Activated B cell treated with CpG ODN at 0.5 μM for 24 hours (primary cell): ENCODE data around the gene NFYC. TPM values are rescaled to one million over a fixed set of nuclear protein-coding genes. Genes with fewer than 3 reads are reported as not detected.

Source experiments
- ATAC-seq: fragments of 200-7000 bp; cut with Tn5 transposase; one replicate; pipeline ENCODE4 v1.10.0; 2021; ENCODE audit warnings: low read depth, mild to moderate bottlenecking, moderate library complexity
- CTCF ChIA-PET: fragments of 350-600 bp; sonication (Branson Sonifier 250); formaldehyde crosslinking; loops from one replicate; lab custom pipeline; 2021; ENCODE audit warnings: antibody characterized with exemption; lab: Charles Lee
- POLR2A ChIA-PET: fragments of 350-600 bp; sonication (Branson Sonifier 250); formaldehyde crosslinking; loops from one replicate; lab custom pipeline; 2021; ENCODE audit warnings: antibody characterized with exemption; lab: Charles Lee
- DNase-seq: peaks from one replicate; pipeline ENCODE4 v3.0.0; 2022
- H3K27ac Mint-ChIP-seq: one replicate; pipeline ENCODE4 v1.8.0; 2020; ENCODE audit warnings: mixed read lengths
- H3K27me3 Mint-ChIP-seq: one replicate; pipeline ENCODE4 v1.8.0; 2021; ENCODE audit warnings: mixed read lengths
- H3K36me3 Mint-ChIP-seq: one replicate; pipeline ENCODE4 v1.8.0; 2021; ENCODE audit warnings: low read depth, mixed read lengths
- H3K4me1 Mint-ChIP-seq: one replicate; pipeline ENCODE4 v1.8.0; 2021; ENCODE audit warnings: mixed read lengths
- H3K4me3 Mint-ChIP-seq: one replicate; pipeline ENCODE4 v1.8.0; 2020; ENCODE audit warnings: mild to moderate bottlenecking, mixed read lengths
- H3K9me3 Mint-ChIP-seq: one replicate; pipeline ENCODE4 v1.8.0; 2020; ENCODE audit warnings: mixed read lengths
- intact Hi-C: fragments of 100-400 bp; cut with micrococcal nuclease; formaldehyde crosslinking; loops from one replicate; pipeline ENCODE4 v1.15.1; 2024
- total RNA-seq: library from RNA; stranded (reverse); gene quantifications from 2 replicates; pipeline ENCODE4 v1.2.3, GENCODE V29; 2022
- TF ChIP-seq, protein P1 (sequence below): fragments of 200-600 bp; IDR thresholded peaks from one replicate; pipeline ENCODE4 v1.8.0; 2022; ENCODE audit warnings: antibody characterized with exemption, mild to moderate bottlenecking

NFYC gene
- total RNA-seq, 1 donor from 2014 or later: 76.0 TPM

DNA sequence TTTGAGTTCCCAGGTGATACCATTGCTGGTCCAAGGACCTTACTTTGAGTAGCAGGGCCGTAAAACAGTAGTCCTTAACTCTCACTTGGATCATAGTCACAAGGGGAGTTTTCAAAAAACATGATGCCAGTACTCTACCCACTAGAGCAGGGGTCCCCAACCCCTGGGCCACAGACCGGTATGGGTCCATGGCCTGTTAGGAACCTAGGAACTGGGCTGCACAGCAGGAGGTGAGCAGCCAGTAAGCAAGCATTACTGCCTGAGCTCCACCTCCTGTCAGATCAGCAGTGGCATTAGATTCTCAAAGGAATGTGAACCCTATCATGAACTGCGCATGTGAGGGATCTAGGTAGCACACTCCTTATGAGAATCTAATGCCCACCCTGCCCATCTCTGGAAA, 52.4 kb downstream of the NFYC start:
- ChIA-PET POLR2A (interaction anchor here (1.2 kb wide), 1 partner anchor 53 kb away, joined by 4 read pairs; the partner anchor contains the start of gene NFYC), CTCF (interaction anchor here (1.0 kb wide), 1 partner anchor 29 kb away, joined by 3 read pairs; no protein-coding TSS in a partner anchor)
- DNase-seq (no peak), ATAC-seq (no peak)
- H3K9me3 Mint-ChIP-seq: no peaks in the 10 kb centered on the region
- H3K27ac Mint-ChIP-seq: peak overlapping the region; percentile 19
- H3K36me3 Mint-ChIP-seq: peaks cover 95% of the 10 kb centered on the region
- intact Hi-C loops: no loop called here
- TF ChIP-seq, protein P1, sequence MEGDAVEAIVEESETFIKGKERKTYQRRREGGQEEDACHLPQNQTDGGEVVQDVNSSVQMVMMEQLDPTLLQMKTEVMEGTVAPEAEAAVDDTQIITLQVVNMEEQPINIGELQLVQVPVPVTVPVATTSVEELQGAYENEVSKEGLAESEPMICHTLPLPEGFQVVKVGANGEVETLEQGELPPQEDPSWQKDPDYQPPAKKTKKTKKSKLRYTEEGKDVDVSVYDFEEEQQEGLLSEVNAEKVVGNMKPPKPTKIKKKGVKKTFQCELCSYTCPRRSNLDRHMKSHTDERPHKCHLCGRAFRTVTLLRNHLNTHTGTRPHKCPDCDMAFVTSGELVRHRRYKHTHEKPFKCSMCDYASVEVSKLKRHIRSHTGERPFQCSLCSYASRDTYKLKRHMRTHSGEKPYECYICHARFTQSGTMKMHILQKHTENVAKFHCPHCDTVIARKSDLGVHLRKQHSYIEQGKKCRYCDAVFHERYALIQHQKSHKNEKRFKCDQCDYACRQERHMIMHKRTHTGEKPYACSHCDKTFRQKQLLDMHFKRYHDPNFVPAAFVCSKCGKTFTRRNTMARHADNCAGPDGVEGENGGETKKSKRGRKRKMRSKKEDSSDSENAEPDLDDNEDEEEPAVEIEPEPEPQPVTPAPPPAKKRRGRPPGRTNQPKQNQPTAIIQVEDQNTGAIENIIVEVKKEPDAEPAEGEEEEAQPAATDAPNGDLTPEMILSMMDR: no peak
- H3K4me3 Mint-ChIP-seq: no peak overlapping the region
- H3K4me1 Mint-ChIP-seq: peaks cover 44% of the 10 kb centered on the region
- H3K27me3 Mint-ChIP-seq: no peaks in the 10 kb centered on the region

DNA sequence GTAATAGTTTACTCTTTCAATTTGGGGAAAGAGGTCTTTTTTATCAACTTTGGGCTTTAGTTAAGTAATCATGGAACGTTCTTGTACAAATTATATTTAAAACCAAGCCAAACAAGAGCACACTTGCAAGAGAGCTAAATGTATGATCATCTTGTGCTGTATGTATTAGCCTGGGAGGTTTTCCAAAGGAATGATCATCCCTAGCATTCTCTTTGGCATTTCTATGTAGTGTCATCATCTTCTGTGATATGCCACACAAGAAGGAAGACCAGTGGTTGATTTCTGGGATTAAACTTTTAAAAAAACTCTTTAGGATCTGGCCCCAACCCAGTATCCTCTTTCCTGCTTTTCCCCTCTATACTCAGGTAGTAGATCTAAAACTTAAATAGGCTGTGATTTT, 53.7 kb downstream of the NFYC start:
- ChIA-PET CTCF (no interaction called here), POLR2A (no interaction called here)
- intact Hi-C loops: no loop called here
- H3K27me3 Mint-ChIP-seq: no peaks in the 10 kb centered on the region
- H3K27ac Mint-ChIP-seq: no peak overlapping the region
- no peak for ATAC-seq
- TF ChIP-seq, protein P1: no peak
- no peaks in the 10 kb centered on the region for H3K9me3 Mint-ChIP-seq
- DNase-seq: no peak
- peaks cover 40% of the 10 kb centered on the region for H3K4me1 Mint-ChIP-seq
- H3K4me3 Mint-ChIP-seq: no peak overlapping the region
- H3K36me3 Mint-ChIP-seq: peaks cover 95% of the 10 kb centered on the region

DNA sequence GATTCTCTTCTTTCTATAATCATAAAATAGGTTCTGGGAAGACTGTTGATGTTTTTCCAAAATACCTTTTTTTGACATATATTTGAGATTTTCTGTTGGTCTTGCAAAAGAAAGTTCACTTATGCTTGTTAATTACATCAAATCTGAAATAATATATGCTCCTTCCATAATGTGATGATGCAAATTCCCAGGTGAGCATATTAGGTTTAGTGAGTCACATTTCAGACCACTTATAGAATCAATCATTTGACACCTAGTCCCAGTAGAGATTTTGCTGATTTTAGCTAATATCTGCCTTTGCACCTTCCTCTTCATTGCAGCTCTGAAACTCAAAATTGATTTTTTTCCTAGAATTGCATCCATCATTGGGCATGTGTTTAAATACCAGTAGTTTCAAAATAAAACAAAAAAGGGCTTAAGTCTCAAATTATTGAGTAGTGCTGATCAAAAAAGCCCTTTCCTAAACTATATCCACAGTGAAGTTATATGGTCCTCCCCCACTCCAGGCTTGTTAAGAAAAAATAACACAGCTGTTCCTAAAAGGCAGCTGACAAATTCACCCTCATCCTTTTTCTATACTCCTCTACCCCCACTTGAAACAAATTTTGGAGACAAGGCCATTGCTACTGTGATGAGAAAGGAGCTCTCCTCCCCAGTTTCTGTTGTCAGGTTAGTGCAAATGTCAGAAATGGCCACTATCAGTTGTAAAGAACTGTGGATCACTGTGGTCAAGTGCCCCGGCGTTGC, 55.0 kb downstream of the NFYC start:
- intact Hi-C loops: no loop called here
- H3K36me3 Mint-ChIP-seq: peaks cover 95% of the 10 kb centered on the region
- no peak overlapping the region for H3K27ac Mint-ChIP-seq
- H3K4me1 Mint-ChIP-seq: peaks cover 30% of the 10 kb centered on the region
- H3K27me3 Mint-ChIP-seq: no peaks in the 10 kb centered on the region
- H3K9me3 Mint-ChIP-seq: no peaks in the 10 kb centered on the region
- ATAC-seq: no peak
- no peak overlapping the region for H3K4me3 Mint-ChIP-seq
- POLR2A ChIA-PET: interaction anchor here (0.8 kb wide), 1 partner anchor 54 kb away, joined by 4 read pairs; no protein-coding TSS in a partner anchor
- TF ChIP-seq, protein P1: no peak
- no peak for DNase-seq
- CTCF ChIA-PET: interaction anchor here (1.4 to 2.1 kb wide), 2 partner anchors 26 to 28 kb away, joined by 3 to 7 read pairs; no protein-coding TSS in a partner anchor

DNA sequence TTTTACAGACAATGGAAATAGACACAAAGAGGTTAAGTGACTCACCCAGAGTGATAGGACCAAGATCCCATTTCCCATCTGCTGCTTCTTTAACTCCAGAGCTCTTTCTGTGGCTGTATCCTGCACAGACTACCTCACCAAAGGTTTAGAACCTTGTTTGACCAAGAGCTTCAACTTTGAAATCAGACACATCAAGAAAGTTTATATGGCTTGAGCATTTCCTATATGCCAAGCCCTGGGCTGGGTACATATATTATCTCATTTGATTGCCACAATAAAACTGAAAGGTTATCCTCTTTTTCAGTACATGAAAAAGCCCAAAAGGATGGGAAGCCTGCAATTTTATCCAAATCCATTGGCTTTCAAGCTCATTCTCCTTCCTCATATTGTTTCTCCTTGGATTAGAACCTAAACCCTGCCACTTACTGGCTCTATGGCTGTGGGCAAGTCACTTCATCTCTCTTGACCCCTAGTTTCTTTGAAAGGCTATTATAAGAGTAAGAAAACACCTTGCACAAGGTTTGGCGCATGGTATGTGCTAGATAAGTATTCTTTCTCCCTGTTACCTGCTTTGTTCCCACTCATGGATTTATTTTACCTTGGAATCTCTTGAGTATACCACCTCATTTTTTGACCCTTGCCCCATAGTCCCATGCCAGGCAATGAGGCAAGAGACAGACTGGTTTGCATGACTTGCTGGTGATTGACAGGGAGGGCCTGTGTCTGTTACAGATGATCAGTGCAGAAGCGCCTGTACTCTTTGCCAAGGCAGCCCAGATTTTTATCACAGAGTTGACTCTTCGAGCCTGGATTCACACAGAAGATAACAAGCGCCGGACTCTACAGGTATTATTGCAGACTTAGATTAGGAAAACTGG, 57.6 kb downstream of the NFYC start:
- no peak overlapping the region for H3K27ac Mint-ChIP-seq
- peaks cover 92% of the 10 kb centered on the region for H3K36me3 Mint-ChIP-seq
- H3K27me3 Mint-ChIP-seq: no peaks in the 10 kb centered on the region
- no peaks in the 10 kb centered on the region for H3K9me3 Mint-ChIP-seq
- ATAC-seq (no peak), DNase-seq (no peak)
- H3K4me1 Mint-ChIP-seq: peaks cover 21% of the 10 kb centered on the region
- TF ChIP-seq, protein P1: no peak
- POLR2A ChIA-PET: interaction anchor here (1.1 to 1.2 kb wide), 2 partner anchors 35 to 58 kb away, joined by 4 to 5 read pairs; partner anchors contain the start of gene NFYC
- H3K4me3 Mint-ChIP-seq: no peak overlapping the region
- intact Hi-C loops: no loop called here
- CTCF ChIA-PET: interaction anchor here (1.1 to 1.4 kb wide), 2 partner anchors 8 to 24 kb away, joined by 3 to 4 read pairs; no protein-coding TSS in a partner anchor
